Measurements from ENCODE around the gene PPP6R3.

Gene PPP6R3

GRCh38 chr11:68545347-68545746 is 84.8 kb downstream of the PPP6R3 start:
- H3K4me3 ChIP-seq (ENCODE audit: low read length): no peak overlapping the region
- TF ChIP-seq CTCF (conservative IDR thresholded peaks at IDR 0.05; ENCODE audit: low read length): no peak
- DNase-seq (ENCODE audit: low read depth): no peak

GRCh38 chr11:68545796-68546195 is 85.2 kb downstream of the PPP6R3 start:
- H3K4me3 ChIP-seq (ENCODE audit: low read length): no peak overlapping the region
- no peak for TF ChIP-seq CTCF (conservative IDR thresholded peaks at IDR 0.05; ENCODE audit: low read length)
- no peak for DNase-seq (ENCODE audit: low read depth)

GRCh38 chr11:68546555-68546954 is 86.0 kb downstream of the PPP6R3 start:
- peak; percentile 30 for DNase-seq (ENCODE audit: low read depth)

GRCh38 chr11:68549789-68550484 is 89.4 kb downstream of the PPP6R3 start:
- TF ChIP-seq CTCF (conservative IDR thresholded peaks at IDR 0.05; ENCODE audit: low read length): no peak
- peak; percentile 72 for DNase-seq (ENCODE audit: low read depth)
- no peak overlapping the region for H3K4me3 ChIP-seq (ENCODE audit: low read length)

More at GRCh38 chr11:68546555-68546954, 86.0 kb downstream of the PPP6R3 start:
- H3K4me3 ChIP-seq (ENCODE audit: low read length): no peak overlapping the region
- TF ChIP-seq CTCF (conservative IDR thresholded peaks at IDR 0.05; ENCODE audit: low read length): no peak

GRCh38 chr11:68550485-68550817 is 89.9 kb downstream of the PPP6R3 start:
- peak; percentile 26 for DNase-seq (ENCODE audit: low read depth)
- no peak for TF ChIP-seq CTCF (conservative IDR thresholded peaks at IDR 0.05; ENCODE audit: low read length)
- no peak overlapping the region for H3K4me3 ChIP-seq (ENCODE audit: low read length)

- no peak for TF ChIP-seq CTCF (conservative IDR thresholded peaks at IDR 0.05; ENCODE audit: low read length)
- no peak for DNase-seq (ENCODE audit: low read depth)
- no peak overlapping the region for H3K4me3 ChIP-seq (ENCODE audit: low read length)
Measured at GRCh38 chr11:68551223-68551622, 90.7 kb downstream of the PPP6R3 start.

- DNase-seq (ENCODE audit: low read depth): no peak
- H3K4me3 ChIP-seq (ENCODE audit: low read length): no peak overlapping the region
- no peak for TF ChIP-seq CTCF (conservative IDR thresholded peaks at IDR 0.05; ENCODE audit: low read length)
Measured at GRCh38 chr11:68551777-68552176, 91.2 kb downstream of the PPP6R3 start.

Data from AG10803 (cell line).